ENCODE results near the gene HIVEP2. TPM values are rescaled to one million over a fixed set of nuclear protein-coding genes. Genes with fewer than 3 reads are reported as not detected.

Gene HIVEP2
- total RNA-seq, 1 experiment from 2014 or later: 3.0 TPM

Other genes starting within 250 kb of the HIVEP2 start
- gene AIG1, start 115.7 kb upstream of the HIVEP2 start, total RNA-seq (2014; rRNA removed; shearing (Covaris generic); ENCODE audit: low replicate concordance): 1.4 and 10.2 TPM in 2 replicates